OCI-LY1 (cell line): ENCODE measurements around the gene FRAS1.

Experiments used
- EZH2 ChIP-seq: fragments of 200-600 bp; sonication (generic), shearing (Covaris generic); IDR thresholded peaks from 2 replicates; pipeline ENCODE4 v1.8.0; 2017; ENCODE audit warnings: borderline replicate concordance, mixed run types, mild to moderate bottlenecking, antibody characterized with exemption, low read length, moderate library complexity, mixed read lengths
- TF ChIP-seq, protein P1 (sequence below): fragments of 200-600 bp; sonication (generic), shearing (Covaris generic); IDR thresholded peaks from 2 replicates; pipeline ENCODE4 v1.5.1; 2017; ENCODE audit warnings: mild to moderate bottlenecking, antibody characterized with exemption, low read length, moderate library complexity, mixed read lengths

DNA sequence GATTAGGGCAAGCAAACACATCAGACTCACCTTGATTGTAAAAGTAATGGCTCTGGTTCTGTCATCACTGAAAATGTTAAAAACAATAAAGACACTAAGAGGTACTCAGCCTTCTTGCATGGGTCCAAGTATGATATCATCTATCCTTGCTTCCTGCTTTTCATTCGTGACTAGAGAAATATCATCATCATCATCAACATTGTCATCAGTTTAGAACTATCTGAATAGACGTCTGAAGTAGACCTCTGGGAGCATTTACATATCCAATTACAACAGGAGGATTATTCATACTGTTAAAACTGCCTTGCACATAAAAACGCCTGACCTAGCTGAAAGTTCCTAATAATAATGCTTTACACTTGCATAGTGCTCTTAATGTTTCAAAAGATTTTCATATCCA lies 9.8 kb upstream of the FRAS1 start:
- no peak for TF ChIP-seq EZH2
- TF ChIP-seq, protein P1, sequence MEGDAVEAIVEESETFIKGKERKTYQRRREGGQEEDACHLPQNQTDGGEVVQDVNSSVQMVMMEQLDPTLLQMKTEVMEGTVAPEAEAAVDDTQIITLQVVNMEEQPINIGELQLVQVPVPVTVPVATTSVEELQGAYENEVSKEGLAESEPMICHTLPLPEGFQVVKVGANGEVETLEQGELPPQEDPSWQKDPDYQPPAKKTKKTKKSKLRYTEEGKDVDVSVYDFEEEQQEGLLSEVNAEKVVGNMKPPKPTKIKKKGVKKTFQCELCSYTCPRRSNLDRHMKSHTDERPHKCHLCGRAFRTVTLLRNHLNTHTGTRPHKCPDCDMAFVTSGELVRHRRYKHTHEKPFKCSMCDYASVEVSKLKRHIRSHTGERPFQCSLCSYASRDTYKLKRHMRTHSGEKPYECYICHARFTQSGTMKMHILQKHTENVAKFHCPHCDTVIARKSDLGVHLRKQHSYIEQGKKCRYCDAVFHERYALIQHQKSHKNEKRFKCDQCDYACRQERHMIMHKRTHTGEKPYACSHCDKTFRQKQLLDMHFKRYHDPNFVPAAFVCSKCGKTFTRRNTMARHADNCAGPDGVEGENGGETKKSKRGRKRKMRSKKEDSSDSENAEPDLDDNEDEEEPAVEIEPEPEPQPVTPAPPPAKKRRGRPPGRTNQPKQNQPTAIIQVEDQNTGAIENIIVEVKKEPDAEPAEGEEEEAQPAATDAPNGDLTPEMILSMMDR = no peak
